ENCODE data around the gene SEL1L3. TPM values are rescaled to one million over a fixed set of nuclear protein-coding genes. Genes with fewer than 3 reads are reported as not detected.

Gene SEL1L3
- total RNA-seq, 2 donors from 2014 or later, result 14.9 to 24.5 TPM

DNA sequence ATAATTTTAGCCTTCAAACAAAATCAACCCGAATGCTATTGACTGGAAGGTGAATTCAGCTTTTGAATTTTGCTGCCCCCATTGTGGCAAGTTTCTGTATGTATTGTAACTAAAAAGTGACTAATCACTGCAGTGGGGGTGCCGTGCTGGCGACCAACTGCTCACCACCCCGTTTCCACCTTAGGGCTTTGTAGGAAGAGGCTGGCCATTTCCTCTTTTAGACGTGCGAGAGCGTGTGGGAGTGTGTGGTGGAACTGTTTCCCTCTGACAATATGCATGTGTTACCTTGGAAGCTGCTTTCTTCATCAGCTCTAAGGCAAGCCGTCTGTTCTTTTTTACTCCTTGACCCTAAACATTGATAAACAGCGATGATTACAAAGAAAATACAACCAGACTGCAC, 78.8 kb downstream of the SEL1L3 start:
- H3K9ac ChIP-seq (ENCODE audit: extremely low read depth, low read length, poor library complexity, severe bottlenecking), result no peak overlapping the region
- Mint-ChIP-seq H3K4me3 (no peak overlapping the region), H3K36me3 (ENCODE audit: low read depth) (peaks cover 3% of the 10 kb centered on the region), H3K27me3 (ENCODE audit: insufficient read depth) (no peaks in the 10 kb centered on the region), H3K27ac (no peak overlapping the region), H3K4me1 (peaks cover 4% of the 10 kb centered on the region), H3K9me3 (no peaks in the 10 kb centered on the region)
- no peaks in the 10 kb centered on the region for H3K27me3 ChIP-seq (ENCODE audit: control insufficient read depth, insufficient read depth, low read length, poor library complexity, severe bottlenecking)
- no peak for DNase-seq
- WGBS, 2 experiments (ENCODE audit: insufficient coverage in 1 of 2, insufficient read length in 1 of 2), result 91 to 93% methylated on average over 4 to 9 of the region's 9 CpGs
- H3K4me3 ChIP-seq (ENCODE audit: low read length), result no peak overlapping the region
- H3K27ac ChIP-seq (ENCODE audit: low read depth, low read length), result no peak overlapping the region
- no peak for TF ChIP-seq CTCF (conservative IDR thresholded peaks at IDR 0.05)
- no peaks in the 10 kb centered on the region for H3K36me3 ChIP-seq (ENCODE audit: control insufficient read depth, insufficient read depth, low read length)
- H3K4me1 ChIP-seq (ENCODE audit: control insufficient read depth, insufficient read depth, low read length), result no peaks in the 10 kb centered on the region
- H3K9me3 ChIP-seq (ENCODE audit: control insufficient read depth, low read length), result no peaks in the 10 kb centered on the region

DNA sequence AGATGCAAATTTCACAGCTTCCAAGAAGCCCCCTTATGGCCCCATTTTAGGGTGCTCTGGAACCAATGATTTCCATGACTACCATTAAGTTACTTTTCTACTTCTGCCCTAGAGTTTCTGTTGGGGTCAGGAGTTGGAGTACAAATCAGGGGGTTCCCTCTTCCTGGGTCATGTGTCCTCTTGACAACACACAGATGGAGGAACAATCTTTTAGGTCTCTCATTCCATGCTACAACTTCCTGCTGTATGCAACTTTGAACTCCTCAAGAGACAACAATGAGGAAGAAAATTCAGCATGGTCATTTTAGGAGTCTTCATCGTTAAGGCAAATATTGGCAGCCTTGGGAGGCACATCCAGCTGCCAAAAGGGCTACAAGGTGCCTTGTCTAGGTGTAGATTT, 79.7 kb downstream of the SEL1L3 start:
- H3K36me3 ChIP-seq (ENCODE audit: control insufficient read depth, insufficient read depth, low read length), result no peaks in the 10 kb centered on the region
- Mint-ChIP-seq H3K27me3 (ENCODE audit: insufficient read depth) (no peaks in the 10 kb centered on the region), H3K9me3 (no peaks in the 10 kb centered on the region), H3K27ac (no peak overlapping the region), H3K4me1 (peaks cover 4% of the 10 kb centered on the region), H3K36me3 (ENCODE audit: low read depth) (peaks cover 3% of the 10 kb centered on the region), H3K4me3 (no peak overlapping the region)
- no peak overlapping the region for H3K9ac ChIP-seq (ENCODE audit: extremely low read depth, low read length, poor library complexity, severe bottlenecking)
- H3K9me3 ChIP-seq (ENCODE audit: control insufficient read depth, low read length), result no peaks in the 10 kb centered on the region
- H3K4me3 ChIP-seq (ENCODE audit: low read length), result no peak overlapping the region
- no peak overlapping the region for H3K27ac ChIP-seq (ENCODE audit: low read depth, low read length)
- H3K4me1 ChIP-seq (ENCODE audit: control insufficient read depth, insufficient read depth, low read length), result no peaks in the 10 kb centered on the region
- H3K27me3 ChIP-seq (ENCODE audit: control insufficient read depth, insufficient read depth, low read length, poor library complexity, severe bottlenecking), result no peaks in the 10 kb centered on the region
- WGBS, 2 experiments (ENCODE audit: insufficient coverage in 1 of 2, insufficient read length in 1 of 2), result 88% methylated on average over 1 of the region's 1 CpG; no CpG with 5 or more reads in 1 of the 2 experiments
- no peak for TF ChIP-seq CTCF (conservative IDR thresholded peaks at IDR 0.05)
- no peak for DNase-seq

- no peak overlapping the region for H3K27ac ChIP-seq (ENCODE audit: low read depth, low read length)
- peaks cover 3% of the 10 kb centered on the region for H3K36me3 Mint-ChIP-seq (ENCODE audit: low read depth)
- H3K27ac Mint-ChIP-seq, result no peak overlapping the region
- H3K9ac ChIP-seq (ENCODE audit: extremely low read depth, low read length, poor library complexity, severe bottlenecking), result no peak overlapping the region
- H3K27me3 ChIP-seq (ENCODE audit: control insufficient read depth, insufficient read depth, low read length, poor library complexity, severe bottlenecking), result no peaks in the 10 kb centered on the region
- H3K27me3 Mint-ChIP-seq (ENCODE audit: insufficient read depth), result no peaks in the 10 kb centered on the region
- no peak overlapping the region for H3K4me3 ChIP-seq (ENCODE audit: low read length)
- no peaks in the 10 kb centered on the region for H3K4me1 ChIP-seq (ENCODE audit: control insufficient read depth, insufficient read depth, low read length)
- H3K4me3 Mint-ChIP-seq, result no peak overlapping the region
- no peak for DNase-seq
- H3K36me3 ChIP-seq (ENCODE audit: control insufficient read depth, insufficient read depth, low read length), result no peaks in the 10 kb centered on the region
- 83 to 86% methylated on average over 4 to 7 of the region's 7 CpGs for WGBS, 2 experiments (ENCODE audit: insufficient coverage in 1 of 2, insufficient read length in 1 of 2)
- H3K4me1 Mint-ChIP-seq, result peaks cover 4% of the 10 kb centered on the region
- no peak for TF ChIP-seq CTCF (conservative IDR thresholded peaks at IDR 0.05)
- H3K9me3 Mint-ChIP-seq, result no peaks in the 10 kb centered on the region
- H3K9me3 ChIP-seq (ENCODE audit: control insufficient read depth, low read length), result no peaks in the 10 kb centered on the region
Observed at GRCh38 chr4:25782482-25782881, 80.3 kb downstream of the SEL1L3 start.

Data from endodermal cell (in vitro differentiated cells).